Measurements from ENCODE around the gene DHCR24.
A peak's percentile ranks its signal among the peaks of the same experiment; 100 is the strongest.

DHCR24 gene

DNA sequence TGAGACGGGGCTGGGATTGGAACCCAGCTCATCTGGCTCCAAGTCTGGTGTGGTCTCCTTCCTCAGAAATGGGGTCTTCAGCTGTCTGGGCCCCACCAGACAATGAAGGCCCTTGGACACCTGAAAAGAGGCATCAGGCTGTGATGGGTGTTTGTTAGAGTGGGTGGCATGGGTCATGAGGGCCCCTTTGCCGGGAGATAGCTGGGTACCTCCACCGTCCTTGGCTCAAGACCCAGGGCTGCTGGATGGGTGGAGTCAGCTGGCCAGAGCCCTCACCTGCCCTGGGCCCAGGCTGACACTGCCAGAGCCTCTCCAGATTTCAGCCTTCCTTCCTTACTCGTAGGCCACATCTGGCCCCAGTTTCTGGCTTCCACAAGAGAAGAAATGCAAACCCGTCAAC lies 72.4 kb downstream of the DHCR24 start:
- DNase-seq: no peak

DNA sequence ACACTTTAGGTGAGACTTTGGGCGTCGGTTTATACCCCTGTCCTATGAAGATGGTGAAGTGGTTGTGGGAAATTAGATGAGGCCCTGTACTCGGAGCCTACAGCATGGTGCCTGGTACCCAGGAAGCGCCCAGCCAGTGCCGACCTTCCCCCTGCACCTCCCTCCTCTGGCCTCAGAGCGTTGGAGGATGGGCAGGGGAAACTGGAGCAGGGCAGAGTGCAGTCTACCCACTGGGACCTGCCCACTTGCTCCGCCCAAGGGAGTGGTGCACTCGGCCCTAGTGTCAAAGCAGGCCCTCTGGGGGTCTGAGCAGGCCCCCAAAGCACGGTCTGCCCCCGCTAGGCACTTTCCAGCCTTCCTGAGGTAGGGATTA lies 72.9 kb downstream of the DHCR24 start:
- DNase-seq: no peak

DNA sequence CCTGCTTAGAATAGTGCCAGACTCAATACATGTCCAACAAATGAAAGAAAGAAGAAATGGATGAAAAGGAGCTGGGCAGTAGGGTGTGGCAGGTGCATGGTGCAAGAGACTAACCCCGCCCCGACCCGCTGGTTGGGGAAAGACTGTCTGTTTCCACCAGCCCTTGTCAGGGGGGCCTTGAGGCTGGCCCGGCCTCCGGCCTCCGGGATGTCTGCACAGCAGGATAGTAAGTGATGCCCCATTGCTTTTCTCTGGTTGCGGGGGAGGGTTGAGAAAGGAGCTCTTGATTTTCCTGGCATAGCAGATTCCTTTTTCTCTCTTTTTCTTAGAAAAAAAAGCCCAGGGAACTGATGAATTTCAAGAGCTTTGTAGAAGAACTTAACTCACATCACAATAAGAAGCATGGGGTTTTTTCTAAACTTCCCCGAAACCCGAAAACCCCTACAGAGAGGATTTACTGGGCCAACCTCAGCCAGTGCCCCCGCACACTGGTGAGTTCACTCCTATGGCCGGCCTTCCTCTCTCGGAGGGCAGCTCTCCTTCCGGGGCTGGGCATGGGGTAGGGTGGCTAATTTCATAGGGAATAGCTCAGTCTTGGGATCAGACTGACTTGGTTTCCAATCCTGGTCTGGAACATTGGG lies 73.4 kb downstream of the DHCR24 start:
- DNase-seq: no peak

DNA sequence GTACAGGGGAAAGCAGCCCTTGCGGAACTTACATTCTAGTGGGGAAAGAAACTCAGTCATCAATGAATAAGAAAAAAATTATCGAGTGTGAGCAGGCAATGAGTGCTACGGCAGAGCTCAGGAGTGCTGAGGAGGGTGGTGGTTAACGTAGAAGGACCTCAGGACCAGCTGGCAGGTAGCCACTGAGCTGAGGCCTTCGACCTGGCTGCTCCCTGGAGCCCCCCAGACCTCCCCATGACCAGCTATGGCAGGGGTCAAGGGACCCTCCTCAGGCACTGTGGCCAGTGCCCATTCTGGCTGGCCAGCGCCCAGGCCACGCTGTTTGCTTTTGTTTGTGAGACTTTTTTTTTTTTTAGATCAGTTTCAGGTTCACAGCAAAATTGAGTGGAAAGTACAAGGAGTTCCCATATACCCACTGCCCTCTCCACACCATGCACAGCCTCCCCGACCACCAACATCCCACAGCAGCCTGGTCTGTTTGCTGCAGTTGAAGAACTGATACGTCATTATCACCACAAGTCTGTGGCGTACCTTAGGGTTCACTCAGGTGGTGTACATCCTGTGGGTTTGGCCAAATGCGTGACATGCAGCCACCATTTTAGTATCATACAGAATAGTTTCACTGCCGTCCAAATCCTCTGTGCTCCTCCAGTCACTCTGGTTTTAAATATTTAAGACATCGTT lies 74.1 kb downstream of the DHCR24 start:
- no peak for DNase-seq

DNA sequence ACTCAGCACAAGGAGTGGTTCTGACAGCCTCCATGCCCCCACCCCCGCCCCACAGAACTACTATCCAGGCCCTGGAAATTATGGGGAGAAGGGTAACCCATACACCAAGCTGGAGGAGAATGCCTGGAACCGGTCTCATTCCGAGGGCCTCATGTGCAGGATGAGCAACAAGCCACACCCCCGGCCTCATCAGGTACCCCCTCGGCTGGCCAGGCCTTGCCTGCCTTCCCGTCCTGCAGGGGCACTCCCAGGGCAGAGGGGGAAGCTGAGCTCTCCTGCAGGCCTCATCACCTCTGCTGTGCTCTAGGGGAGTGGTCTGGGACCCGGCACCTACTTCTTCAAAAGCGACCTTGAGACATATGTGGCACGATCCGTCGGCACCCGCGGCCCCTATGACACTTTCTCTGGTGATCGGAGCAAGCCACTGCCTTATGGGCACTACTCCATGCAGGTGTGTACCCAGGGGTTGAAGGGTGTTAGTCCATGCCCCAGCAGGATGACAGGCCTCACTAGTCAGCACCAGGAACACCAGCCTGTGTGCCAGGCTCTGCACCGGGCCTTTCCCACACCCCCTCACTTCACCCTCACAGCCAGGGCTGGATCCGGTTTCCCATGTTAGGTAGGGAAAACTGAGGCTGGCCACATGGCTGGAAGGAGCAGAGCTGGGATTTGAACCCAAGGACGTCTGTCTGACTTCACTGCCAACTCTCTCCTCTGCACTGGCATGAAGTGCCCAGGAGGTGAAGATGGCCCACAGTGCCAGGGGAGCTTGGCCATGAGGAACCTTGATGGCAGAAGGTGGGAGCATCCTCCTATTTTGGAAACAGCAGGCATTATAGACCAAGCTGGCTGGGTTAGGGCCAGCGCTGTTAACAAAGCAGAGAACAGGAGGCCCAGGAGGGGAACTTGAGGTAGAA lies 75.0 kb downstream of the DHCR24 start:
- no peak for DNase-seq

DNA sequence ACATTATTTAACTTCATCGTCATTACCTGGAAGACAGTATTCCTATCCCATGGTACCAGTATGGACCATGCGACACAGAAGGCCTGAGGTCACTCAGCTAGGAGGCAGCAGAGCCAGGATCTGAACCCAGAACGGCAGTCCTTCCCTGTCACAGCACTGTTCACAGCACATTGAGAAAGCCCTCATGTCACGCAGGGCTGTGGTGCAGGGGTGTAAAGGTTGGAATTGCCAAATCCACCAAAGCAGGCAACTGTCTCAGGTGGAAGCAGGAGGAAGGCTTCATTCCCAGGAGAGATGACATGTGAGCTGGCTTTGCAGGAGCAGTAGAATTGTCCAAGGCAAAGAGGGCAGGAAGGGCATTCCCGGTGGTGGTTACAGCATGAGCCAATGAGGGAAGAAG lies 75.9 kb downstream of the DHCR24 start:
- DNase-seq: no peak

DNA sequence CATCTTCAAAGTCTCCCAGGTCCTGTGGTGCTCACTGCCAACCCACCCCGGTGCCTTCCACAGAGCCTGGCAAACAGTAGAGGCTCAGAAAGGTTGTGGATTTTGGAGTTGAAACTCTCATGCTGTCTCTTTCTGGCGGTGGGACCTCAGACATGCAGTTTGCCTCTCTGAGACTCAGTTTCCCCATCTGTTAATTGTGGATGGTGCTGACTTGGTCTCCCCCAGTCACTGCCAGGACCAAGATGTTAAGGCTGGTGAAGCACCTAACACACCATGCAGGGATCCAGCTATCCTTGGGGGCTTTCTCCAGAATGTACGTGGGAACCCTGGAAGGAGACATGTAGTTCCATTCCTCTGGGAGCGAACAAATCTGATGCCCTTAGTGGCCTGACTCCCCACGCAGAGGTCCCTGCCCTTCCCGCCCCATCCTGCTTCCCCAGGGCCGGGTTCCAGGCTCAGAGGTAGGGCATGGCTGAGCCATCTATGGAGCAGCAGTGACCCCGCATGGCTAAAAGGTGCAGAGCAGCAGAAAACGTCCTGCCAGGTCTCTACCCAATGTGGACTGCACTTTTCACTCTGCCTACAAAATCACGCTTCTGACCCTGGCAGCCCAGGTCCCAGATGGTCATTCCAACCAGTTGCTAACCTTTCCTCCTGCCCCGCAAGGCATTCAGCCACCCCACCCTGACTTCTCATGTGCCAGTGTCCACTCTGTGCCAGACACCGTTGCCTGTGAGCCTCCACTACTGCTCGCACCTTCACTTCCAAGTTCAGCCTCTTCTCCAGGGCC lies 76.6 kb downstream of the DHCR24 start:
- DNase-seq: peak; percentile 70

DNA sequence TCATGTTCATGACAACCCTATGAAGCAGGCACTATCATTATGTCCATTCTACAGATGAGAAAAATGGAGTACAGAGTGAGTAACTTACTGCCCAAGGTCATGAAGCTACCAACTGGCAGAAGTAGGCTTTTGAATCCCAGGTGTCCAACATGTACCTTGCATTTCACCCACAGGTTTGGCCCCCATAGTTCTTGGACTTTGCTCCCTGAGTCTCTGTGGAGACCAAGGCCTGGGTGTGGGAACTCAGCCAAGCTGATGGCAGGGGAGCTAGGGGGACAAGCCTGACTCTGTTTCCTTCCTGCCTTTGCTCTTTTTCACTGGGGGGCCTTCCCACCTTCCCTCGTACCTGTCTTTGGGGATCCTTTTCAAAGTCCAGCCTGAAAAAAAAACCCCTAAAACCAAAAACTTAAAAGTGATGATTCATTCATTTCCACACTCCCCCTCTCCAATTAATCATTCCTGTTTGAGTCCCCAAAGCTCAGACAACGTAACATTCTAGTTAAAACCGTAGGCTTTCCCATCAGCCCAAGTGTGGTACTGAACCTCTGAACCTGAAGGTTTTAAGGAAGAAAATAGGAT lies 77.4 kb downstream of the DHCR24 start:
- no peak for DNase-seq

DNA sequence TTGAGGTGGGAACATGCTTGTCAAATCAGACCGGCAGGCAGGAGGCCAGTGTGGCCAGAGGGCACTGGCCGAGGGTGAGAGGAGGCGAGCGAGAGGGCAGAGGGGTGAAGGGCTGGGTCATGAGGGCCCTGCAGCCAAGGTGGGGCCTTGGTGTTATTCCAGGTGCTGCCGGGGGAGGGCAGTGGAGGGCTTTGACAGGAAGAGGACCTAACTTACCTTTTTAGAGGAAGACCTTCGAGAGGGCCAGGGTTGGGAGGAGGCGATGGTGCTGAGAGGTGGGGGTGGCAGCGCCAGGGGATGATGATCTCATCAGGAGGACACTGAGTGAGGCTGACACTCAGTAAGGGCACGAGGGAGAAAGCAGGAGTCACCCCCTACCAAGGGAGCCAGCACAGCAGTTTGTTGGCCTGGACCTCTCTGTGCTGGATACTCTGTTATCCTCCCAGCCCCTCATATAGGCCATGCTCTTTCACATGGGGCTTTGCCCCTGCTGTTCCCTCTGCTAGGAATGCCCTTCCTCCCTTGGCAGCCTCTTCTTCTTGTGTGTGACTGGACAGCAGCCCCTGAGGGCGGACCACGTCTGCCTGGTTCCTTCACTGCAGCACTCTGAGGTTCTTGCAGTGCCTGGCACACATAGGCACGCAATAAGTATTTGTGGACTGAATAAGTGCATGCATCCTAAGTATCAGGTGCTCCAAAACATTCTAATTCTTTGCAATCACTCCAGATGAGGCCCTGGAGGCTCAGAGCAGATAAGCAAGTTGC lies 78.4 kb downstream of the DHCR24 start:
- no peak for DNase-seq

DNA sequence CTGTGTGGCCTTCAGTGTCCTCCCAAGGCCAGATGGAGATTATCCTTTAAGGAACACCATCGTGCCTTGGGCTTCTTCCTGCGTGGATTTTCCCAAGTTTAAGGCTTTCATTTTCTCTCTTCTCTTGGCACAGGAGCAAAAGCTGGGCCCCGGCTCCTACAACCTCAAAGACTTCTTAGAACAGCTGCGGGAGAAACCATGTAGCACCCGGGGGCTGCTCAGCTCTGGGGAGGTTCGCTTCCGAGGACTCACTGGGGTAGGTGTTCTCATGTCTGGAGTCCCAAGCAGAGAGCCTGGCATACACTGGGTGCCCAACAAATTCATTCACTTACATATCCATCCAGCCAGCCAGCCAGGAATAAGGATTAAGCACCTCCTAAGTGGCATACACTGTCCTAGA lies 79.2 kb downstream of the DHCR24 start:
- DNase-seq: no peak

DNA sequence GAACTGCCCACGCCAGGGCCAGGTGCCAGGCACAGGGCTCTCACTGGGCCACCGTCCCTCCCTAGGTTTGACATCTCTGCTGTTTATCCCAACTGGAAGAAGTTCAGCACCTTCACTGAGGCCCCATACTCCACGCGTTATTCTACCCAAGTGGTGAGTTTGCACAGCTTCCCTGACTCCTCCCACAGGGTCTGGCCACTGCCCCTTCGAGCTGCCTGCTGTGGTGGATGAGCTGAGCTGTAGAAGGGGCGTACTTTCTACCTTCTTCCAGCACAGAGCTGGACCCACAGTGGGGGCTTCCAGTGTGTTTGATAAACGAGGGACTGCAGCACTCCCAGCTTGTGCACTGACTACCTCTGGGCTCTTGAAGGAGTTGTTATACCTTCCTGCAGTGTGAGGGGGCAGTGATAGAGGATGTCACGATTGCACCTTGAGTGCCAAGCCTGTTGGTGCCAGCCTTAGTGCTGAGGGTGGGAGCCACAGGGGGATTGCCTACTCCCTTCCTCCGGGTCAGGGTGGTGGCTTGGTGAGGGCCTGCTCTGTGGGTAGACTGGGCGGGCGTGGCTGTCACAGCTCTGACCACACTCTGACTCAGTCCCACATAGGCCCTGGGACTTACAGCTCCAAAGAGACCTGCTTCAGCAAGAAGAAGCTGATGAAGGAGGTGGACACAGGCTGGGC lies 79.9 kb downstream of the DHCR24 start:
- DNase-seq: peak; percentile 28

DNA sequence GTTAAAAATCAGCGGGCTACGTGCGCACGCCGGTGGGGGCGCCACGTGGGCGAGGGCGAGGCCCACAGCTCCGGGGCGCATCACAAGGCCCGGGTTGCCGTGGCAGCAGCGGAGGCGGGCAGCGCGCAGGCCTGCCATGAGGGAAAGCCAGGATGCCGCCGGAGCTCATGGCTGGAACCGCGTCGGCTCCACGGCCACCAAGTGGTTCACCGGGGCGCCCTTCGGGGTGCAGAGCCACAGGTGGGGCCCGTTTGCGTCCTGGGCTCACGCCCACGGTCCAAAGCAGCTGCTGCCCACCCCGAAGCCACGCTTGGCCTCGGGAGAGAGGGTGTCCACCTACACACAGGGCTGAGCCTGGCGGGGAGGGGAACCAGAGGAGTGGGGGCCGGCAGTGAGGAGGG lies 81.0 kb downstream of the DHCR24 start:
- DNase-seq: no peak

DNA sequence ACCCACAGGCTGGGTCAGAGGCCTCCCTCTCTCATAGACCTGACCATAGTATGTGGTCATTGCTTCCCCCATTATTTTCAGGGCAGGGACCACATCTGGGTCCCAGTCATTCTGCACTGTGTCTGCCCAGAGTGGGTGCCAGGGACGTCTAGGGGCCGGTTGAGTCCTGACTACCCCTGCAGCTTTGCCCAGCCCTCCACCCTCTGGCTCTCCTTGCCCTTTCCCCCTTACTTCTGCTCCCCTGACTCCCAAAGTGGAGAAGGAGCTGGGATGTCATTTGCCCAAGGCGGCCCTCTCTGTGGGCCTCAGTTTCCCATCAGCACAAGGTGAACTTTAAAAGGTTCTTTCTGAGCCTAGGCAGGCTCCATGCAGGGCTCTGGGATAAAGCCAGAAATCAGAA lies 81.5 kb downstream of the DHCR24 start:
- no peak for DNase-seq

DNA sequence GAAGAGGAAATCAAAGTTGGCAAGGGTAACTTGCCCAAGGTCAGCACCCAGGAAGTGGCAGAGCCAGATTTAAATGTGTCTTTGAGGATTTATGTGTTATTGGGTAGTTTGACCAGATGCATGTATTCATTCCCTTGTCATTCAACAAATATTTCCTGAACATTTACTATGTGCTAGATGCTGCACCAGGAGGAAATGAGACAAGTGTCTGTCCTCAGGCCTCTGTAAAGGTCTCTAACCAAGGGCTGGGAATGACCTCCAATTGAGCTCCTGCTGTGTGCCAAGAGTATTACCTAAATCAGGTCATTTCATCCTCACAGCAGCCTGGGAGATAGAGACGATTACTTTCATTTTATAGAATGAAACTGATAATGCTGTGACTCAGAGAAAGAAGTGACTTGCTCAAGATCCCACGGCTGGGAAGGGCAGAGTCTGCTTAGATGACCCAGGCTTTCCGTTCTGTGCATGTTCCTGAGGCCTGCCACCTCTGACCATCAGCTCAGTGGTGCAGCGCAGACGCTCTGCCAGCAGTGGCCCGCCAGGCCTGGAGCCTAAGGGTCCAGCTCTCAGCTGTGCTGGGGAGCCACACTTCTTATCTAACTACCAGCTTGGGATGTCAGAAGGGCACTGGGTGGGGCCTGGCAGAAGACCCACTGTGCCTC lies 82.4 kb downstream of the DHCR24 start:
- no peak for DNase-seq

DNA sequence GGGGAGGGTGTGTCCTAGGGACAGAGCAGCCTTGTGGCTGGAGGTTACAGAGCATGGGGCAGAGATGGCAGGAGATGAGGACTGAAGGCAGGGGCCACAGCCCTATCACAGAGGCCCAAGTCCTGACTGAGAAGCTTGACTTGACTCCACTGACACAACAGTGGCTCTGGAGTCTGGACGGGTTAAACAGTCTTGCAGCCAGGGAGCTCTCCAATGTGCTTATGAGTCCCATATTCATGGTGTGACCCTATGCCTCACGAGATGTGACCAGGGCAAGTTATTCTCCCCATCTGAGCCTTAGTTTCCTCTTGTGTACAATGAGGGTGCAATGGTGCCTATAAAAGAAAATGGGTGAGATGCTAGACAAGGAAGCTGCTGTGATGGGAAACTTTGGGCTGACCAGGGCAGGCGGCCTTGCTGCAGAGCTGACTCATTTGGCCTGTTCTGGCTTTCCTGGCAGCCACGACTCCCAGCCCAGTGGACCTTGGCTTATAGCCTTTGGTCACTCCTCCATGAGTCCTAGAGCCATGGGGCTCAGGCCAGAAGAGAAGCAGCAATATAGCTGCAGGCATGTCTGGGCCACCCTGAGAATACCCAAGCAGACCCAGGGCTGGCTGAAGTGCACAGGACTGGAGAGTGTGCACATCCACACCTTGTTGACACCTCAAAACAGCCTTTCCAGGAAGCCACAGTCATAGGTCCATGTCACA lies 83.1 kb downstream of the DHCR24 start:
- DNase-seq: no peak

DNA sequence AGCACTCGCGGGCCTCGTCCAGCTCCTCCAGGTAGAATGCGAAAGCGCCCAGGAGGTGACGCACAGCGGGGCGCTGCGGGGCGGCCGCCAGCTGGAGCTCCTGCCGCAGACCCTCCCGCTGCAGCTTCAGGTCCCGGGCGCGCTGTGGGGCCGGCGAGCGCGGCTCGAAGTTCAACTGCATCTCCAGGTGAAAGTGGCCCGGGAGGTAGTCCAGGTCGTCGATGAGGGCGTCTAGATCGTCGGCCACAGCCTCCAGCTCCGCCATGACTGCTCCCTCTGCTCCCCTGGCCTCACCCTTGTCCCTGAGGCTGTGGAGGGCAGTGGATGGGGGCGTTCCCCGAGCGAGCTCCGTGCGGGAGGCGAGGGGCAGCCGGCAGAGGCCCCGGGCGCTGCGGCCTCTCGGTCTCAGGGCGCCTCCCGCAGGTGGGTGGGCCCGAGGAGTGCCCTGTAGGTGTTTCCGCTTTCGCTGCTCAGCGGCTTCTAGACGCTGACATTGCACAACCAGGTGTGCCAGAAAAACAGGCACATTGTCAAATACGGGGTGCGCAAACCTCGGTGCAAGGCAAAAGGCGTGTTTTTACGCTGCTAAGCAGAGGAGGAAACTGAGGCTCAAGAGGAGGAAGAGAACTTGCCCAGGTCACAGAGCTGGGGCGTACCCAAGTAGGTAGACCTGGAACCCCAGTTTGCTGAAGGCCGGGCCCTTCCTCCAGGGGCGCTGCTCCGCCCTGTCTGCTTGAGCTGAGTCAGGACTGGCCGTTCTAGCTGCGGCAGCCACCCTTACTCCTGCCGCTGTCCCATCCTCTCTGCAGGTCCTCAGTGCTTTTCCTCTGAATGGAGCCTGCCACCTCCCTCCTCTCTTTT lies 85.9 kb downstream of the DHCR24 start, which contains the start of gene TTC22:
TTC22 (minus strand) TSS at position 425 of the 861 bp plus-strand sequence; CDS start at position 265, 160 bp downstream.
- peak; percentile 81 for DNase-seq

DNA sequence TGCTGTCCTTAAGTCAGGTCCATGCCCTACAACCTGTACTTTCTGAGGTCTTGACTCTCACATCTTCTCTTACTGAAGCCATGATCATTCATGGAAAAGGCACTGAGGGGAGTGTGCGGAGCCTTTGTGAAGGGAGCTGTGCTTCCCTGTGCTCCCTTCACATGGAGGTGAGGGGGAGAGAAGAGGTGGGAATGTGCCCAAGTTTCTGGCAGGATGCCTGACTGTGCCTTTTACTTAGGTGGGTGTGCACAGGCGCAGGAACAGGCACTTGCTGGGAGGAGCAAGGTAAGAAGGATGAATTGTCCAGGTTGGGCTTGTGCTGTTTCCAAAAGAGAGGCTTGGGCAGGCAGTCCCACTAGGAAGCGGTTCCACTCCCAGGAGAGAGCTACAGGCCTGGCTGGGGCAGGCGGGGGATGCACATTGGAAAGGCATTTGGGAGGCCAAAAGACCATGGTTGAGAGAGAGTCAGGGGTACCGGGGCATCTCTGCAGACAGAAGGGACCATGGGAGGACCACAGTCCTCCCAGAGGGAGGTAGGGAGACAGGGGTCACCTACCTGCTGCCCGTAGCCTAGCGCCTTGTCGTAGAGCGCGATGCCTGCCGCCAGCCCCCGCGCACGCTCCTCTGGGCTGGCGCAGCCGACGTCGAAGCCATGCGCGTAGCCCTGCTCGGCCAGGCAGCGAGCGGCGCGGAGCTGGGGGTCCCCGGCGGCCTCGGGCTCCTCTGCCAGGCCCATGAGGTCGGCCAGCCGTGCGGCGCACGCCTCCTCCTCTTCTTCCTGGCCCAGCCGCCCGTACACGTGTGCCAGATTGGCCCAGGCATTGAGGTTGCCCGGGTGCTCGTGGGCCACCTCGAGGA lies 86.7 kb downstream of the DHCR24 start:
- DNase-seq: no peak

Data from CD4-positive, alpha-beta T cell treated with Interleukin-6 for 4 hours (primary cell).